Tibial nerve (tissue), 4 donors: Measurements from ENCODE around the gene PRMT1.

Experiments used
- EP300 ChIP-seq, 2 donors: sonication (generic); formaldehyde crosslinking; IDR thresholded peaks; one replicate each; pipeline ENCODE4 v1.6.1; 2017; ENCODE audit warnings: antibody characterized with exemption in 2 of 2, mild to moderate bottlenecking in 1 of 2
- POLR2A ChIP-seq, 2 donors: fragments of 450-650 bp; IDR thresholded peaks; one replicate each; pipeline ENCODE4 v1.6.1; 2017; ENCODE audit warnings: antibody characterized with exemption in 2 of 2, mild to moderate bottlenecking in 2 of 2, moderate library complexity in 2 of 2
- TF ChIP-seq, protein P1 (sequence below), 5 experiments: fragments of 200-600 bp in 3 of 5; fragments of 450-650 bp in 2 of 5; sonication (generic) in 3 of 5; IDR thresholded peaks; one replicate each; pipeline ENCODE4 v1.5.1; 2016 to 2019; ENCODE audit warnings: antibody characterized with exemption in 5 of 5, mild to moderate bottlenecking in 3 of 5, moderate library complexity in 2 of 5

DNA sequence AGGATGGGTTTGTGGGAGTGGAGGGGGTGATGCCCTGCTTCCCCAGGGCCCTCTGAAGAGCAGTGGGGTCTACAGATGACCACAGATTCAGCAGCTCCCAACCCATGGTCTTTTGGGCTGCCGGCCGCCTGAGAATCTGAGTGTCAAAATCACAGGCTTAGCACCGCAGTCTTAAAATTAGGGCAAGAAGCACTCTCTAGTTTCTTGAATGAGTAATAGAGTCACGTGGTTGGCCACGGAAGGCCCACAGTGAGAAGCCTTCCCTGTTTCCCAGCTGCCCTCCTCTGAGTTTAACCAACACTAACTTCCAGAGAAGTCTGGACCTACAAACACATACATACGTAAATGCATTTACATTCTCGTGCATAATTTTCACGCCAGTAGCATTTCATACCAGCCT, 5.2 kb downstream of the PRMT1 start:
- TF ChIP-seq, protein P1, sequence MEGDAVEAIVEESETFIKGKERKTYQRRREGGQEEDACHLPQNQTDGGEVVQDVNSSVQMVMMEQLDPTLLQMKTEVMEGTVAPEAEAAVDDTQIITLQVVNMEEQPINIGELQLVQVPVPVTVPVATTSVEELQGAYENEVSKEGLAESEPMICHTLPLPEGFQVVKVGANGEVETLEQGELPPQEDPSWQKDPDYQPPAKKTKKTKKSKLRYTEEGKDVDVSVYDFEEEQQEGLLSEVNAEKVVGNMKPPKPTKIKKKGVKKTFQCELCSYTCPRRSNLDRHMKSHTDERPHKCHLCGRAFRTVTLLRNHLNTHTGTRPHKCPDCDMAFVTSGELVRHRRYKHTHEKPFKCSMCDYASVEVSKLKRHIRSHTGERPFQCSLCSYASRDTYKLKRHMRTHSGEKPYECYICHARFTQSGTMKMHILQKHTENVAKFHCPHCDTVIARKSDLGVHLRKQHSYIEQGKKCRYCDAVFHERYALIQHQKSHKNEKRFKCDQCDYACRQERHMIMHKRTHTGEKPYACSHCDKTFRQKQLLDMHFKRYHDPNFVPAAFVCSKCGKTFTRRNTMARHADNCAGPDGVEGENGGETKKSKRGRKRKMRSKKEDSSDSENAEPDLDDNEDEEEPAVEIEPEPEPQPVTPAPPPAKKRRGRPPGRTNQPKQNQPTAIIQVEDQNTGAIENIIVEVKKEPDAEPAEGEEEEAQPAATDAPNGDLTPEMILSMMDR (IDR thresholded peaks at IDR 0.05), result no peak
- TF ChIP-seq POLR2A (IDR thresholded peaks at IDR 0.05), result no peak
- TF ChIP-seq EP300 (IDR thresholded peaks at IDR 0.05), result no peak
